GM18873 (cell line): ENCODE results near the gene FOXK2.

Experiments
- ATAC-seq: cut with Tn5 transposase; IDR thresholded peaks from one replicate; pipeline ENCODE4 v1.9.1; 2021; ENCODE audit warnings: mild to moderate bottlenecking, moderate library complexity, moderate number of reproducible peaks; ENCODE audit not compliant: unreplicated experiment, low FRiP score

FOXK2 gene

GRCh38 chr17:82601447-82602000 is 82.0 kb downstream of the FOXK2 start:
- ATAC-seq = no peak

GRCh38 chr17:82602487-82602886 is 83.0 kb downstream of the FOXK2 start:
- ATAC-seq = no peak

GRCh38 chr17:82602986-82603710 is 83.6 kb downstream of the FOXK2 start:
- ATAC-seq = no peak

GRCh38 chr17:82603981-82604448 is 84.5 kb downstream of the FOXK2 start:
- no peak for ATAC-seq

GRCh38 chr17:82604532-82604931 is 85.0 kb downstream of the FOXK2 start:
- ATAC-seq = no peak

- ATAC-seq = no peak
Measured at GRCh38 chr17:82605939-82606600, 86.5 kb downstream of the FOXK2 start.

GRCh38 chr17:82608816-82609215 is 89.3 kb downstream of the FOXK2 start:
- no peak for ATAC-seq

- ATAC-seq = no peak
Measured at GRCh38 chr17:82609655-82610054, 90.1 kb downstream of the FOXK2 start.

- ATAC-seq = no peak
Measured at GRCh38 chr17:82611140-82612058, 91.9 kb downstream of the FOXK2 start.

- ATAC-seq = no peak
Measured at GRCh38 chr17:82613283-82614094, 94.0 kb downstream of the FOXK2 start.

GRCh38 chr17:82614095-82614631 is 94.6 kb downstream of the FOXK2 start:
- ATAC-seq = no peak

- ATAC-seq = no peak
Measured at GRCh38 chr17:82615084-82616020, 95.8 kb downstream of the FOXK2 start.

GRCh38 chr17:82616021-82616711 is 96.6 kb downstream of the FOXK2 start:
- no peak for ATAC-seq

- no peak for ATAC-seq
Measured at GRCh38 chr17:82619211-82619610, 99.7 kb downstream of the FOXK2 start.

- ATAC-seq = no peak
Measured at GRCh38 chr17:82619641-82620040, 100.1 kb downstream of the FOXK2 start.

- no peak for ATAC-seq
Measured at GRCh38 chr17:82623707-82624106, 104.2 kb downstream of the FOXK2 start.

- ATAC-seq = no peak
Measured at GRCh38 chr17:82627405-82627804, 107.9 kb downstream of the FOXK2 start.

- ATAC-seq = no peak
Measured at GRCh38 chr17:82629748-82630147, 110.2 kb downstream of the FOXK2 start.
